Measurements from ENCODE around the gene CCDC70.

Gene CCDC70

DNA sequence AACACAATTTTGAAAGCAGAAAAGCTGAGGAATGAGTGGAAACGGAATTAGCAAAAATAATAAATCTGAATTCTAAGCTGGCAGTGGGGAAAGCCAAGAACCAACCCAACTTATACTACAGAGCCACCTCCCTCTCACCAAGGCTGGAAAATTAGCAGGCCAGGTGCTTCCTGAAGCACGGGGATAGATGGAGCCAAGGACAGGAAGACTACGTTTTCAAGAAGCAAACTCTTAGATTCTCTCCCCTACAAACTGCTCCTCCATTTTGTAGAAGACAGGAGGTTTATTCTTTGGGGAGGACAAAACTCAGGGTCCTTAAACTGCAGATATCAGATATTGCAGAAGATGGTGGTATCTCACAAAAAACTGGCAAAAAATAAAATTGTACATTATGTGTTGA is 8.8 kb downstream of the CCDC70 start:
- Mint-ChIP-seq H3K9me3 (no peaks in the 10 kb centered on the region), H3K36me3 (no peaks in the 10 kb centered on the region)

GRCh38 chr13:51873117-51873798 is 11.5 kb downstream of the CCDC70 start:
- H3K27ac Mint-ChIP-seq, result no peak overlapping the region

More for the DNA sequence above, 8.8 kb downstream of the CCDC70 start:
- Mint-ChIP-seq H3K27me3 (peaks cover 3% of the 10 kb centered on the region), H3K4me1 (no peaks in the 10 kb centered on the region), H3K4me3 (no peak overlapping the region), H3K27ac (no peak overlapping the region)

DNA sequence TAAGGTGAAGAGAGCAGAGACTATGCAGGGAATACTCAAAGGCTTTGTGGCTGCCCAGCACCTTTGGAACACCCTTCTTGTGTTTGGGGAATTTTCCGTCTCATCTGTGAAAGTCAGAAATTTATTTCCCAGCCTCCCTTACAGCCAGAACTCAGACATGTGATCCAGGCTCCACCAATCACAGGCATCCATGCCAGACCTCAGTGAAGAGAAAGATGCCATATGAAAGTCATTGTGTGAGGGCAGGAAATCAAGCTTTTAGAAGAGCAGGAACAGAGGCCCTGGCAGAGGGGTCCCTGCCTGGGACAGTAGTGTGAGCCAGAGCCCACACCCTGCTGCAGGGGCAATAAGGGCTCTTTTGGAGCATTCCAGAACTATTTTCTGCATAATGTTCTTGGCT is 12.1 kb downstream of the CCDC70 start:
- Mint-ChIP-seq H3K4me3 (no peak overlapping the region), H3K9me3 (no peaks in the 10 kb centered on the region), H3K4me1 (no peaks in the 10 kb centered on the region), H3K27me3 (peaks cover 3% of the 10 kb centered on the region), H3K27ac (no peak overlapping the region), H3K36me3 (no peaks in the 10 kb centered on the region)

More at GRCh38 chr13:51873117-51873798, 11.5 kb downstream of the CCDC70 start:
- Mint-ChIP-seq H3K4me1 (no peaks in the 10 kb centered on the region), H3K36me3 (no peaks in the 10 kb centered on the region), H3K4me3 (no peak overlapping the region), H3K9me3 (no peaks in the 10 kb centered on the region), H3K27me3 (peaks cover 3% of the 10 kb centered on the region)

GRCh38 chr13:51874651-51875050 is 12.9 kb downstream of the CCDC70 start:
- Mint-ChIP-seq H3K27me3 (no peaks in the 10 kb centered on the region), H3K4me1 (peaks cover 6% of the 10 kb centered on the region), H3K27ac (no peak overlapping the region), H3K36me3 (no peaks in the 10 kb centered on the region), H3K9me3 (no peaks in the 10 kb centered on the region), H3K4me3 (no peak overlapping the region)

GRCh38 chr13:51879133-51879532 is 17.4 kb downstream of the CCDC70 start:
- H3K27ac Mint-ChIP-seq, result no peak overlapping the region
- peaks cover 1% of the 10 kb centered on the region for H3K27me3 Mint-ChIP-seq
- peaks cover 5% of the 10 kb centered on the region for H3K9me3 Mint-ChIP-seq

GRCh38 chr13:51881296-51881695 is 19.5 kb downstream of the CCDC70 start:
- peaks cover 10% of the 10 kb centered on the region for H3K4me1 Mint-ChIP-seq
- H3K4me3 Mint-ChIP-seq, result no peak overlapping the region
- peaks cover 5% of the 10 kb centered on the region for H3K9me3 Mint-ChIP-seq
- peaks cover 1% of the 10 kb centered on the region for H3K36me3 Mint-ChIP-seq
- no peak overlapping the region for H3K27ac Mint-ChIP-seq
- H3K27me3 Mint-ChIP-seq, result peaks cover 1% of the 10 kb centered on the region

More at GRCh38 chr13:51879133-51879532, 17.4 kb downstream of the CCDC70 start:
- H3K36me3 Mint-ChIP-seq, result peaks cover 1% of the 10 kb centered on the region
- peaks cover 10% of the 10 kb centered on the region for H3K4me1 Mint-ChIP-seq
- H3K4me3 Mint-ChIP-seq, result no peak overlapping the region

DNA sequence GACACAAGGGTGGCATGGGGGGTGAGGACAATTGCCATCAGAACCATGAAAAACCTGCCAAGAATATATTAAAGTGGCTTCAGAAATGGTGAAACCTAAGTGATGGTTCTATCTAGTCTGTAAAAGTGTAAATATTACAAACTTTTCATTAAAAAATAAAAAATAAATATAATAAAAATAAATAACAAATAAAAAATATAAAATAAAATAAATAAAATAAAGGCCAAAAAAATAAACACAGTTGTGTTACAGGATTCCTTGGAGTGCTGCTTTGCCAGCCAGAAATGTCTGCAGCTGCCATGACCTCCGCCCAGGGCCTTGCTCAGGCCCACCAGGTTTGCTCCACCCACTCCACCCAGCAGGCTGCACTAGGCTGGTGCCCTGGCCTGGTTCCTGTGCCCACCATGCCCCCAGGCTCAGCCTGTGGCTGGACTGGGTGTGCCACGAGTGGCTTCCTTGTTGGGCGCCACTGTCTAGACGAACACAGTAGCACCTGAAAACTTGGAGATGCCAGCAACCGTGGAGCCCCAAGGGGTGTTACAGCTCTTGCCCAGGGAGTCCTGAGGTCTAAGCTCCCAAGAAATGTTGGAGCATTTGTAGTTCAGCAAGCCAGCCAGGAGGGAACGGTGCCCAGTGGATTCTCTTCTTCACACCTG is 20.9 kb downstream of the CCDC70 start:
- peaks cover 1% of the 10 kb centered on the region for H3K27me3 Mint-ChIP-seq
- peaks cover 5% of the 10 kb centered on the region for H3K9me3 Mint-ChIP-seq
- no peak overlapping the region for H3K4me3 Mint-ChIP-seq
- peaks cover 10% of the 10 kb centered on the region for H3K4me1 Mint-ChIP-seq
- no peak overlapping the region for H3K27ac Mint-ChIP-seq
- H3K36me3 Mint-ChIP-seq, result peaks cover 1% of the 10 kb centered on the region

DNA sequence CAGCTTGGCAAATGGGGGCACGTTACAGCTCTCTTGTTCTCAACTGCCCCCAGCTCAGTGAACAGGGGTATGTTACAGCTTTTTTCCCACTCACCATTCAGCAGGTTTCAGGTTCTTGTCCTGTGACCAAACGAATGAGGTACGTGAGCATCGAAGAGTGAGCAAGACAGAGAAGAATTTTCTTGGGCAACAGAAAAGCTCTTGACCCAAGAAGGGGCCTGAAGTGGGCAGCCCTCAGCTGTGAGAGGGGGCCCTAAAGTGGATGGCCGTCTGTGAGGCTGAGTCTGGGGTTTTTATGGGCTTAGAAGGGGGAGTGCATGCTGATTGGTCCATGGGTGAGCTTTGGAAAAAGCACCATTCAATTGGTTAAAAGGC is 21.4 kb downstream of the CCDC70 start:
- no peak overlapping the region for H3K4me3 Mint-ChIP-seq
- peaks cover 1% of the 10 kb centered on the region for H3K27me3 Mint-ChIP-seq
- peaks cover 1% of the 10 kb centered on the region for H3K36me3 Mint-ChIP-seq
- H3K4me1 Mint-ChIP-seq, result peaks cover 10% of the 10 kb centered on the region
- H3K27ac Mint-ChIP-seq, result no peak overlapping the region
- peaks cover 5% of the 10 kb centered on the region for H3K9me3 Mint-ChIP-seq

GRCh38 chr13:51885651-51886050 is 23.9 kb downstream of the CCDC70 start:
- no peak overlapping the region for H3K4me3 Mint-ChIP-seq
- peaks cover 1% of the 10 kb centered on the region for H3K36me3 Mint-ChIP-seq
- peaks cover 5% of the 10 kb centered on the region for H3K9me3 Mint-ChIP-seq
- no peak overlapping the region for H3K27ac Mint-ChIP-seq
- H3K4me1 Mint-ChIP-seq, result no peaks in the 10 kb centered on the region
- peaks cover 3% of the 10 kb centered on the region for H3K27me3 Mint-ChIP-seq

DNA sequence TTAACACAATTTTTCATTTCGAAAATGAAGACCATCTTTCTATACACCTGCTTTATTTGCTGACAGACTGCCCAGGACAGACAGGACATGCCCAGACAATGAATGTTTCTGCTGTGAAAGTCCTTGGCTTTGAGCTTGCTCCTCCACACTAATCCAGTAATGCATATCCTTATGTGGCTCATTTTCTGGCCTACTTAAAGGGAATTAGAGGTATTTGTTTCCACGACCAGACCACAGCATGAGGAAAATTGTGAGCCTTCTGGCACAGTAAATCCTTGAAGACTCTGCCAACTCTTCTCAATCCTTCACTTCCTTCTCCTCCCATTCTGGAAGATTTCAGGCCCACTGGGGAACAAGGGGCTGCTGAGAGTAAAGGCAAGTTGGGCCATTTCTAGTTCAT is 25.7 kb downstream of the CCDC70 start:
- Mint-ChIP-seq H3K36me3 (peaks cover 1% of the 10 kb centered on the region), H3K4me3 (no peak overlapping the region), H3K9me3 (peaks cover 5% of the 10 kb centered on the region), H3K27me3 (peaks cover 3% of the 10 kb centered on the region), H3K4me1 (no peaks in the 10 kb centered on the region), H3K27ac (no peak overlapping the region)

GRCh38 chr13:51892657-51893056 is 30.9 kb downstream of the CCDC70 start:
- Mint-ChIP-seq H3K4me1 (peaks cover 7% of the 10 kb centered on the region), H3K27ac (no peak overlapping the region), H3K36me3 (no peaks in the 10 kb centered on the region), H3K4me3 (no peak overlapping the region), H3K27me3 (peaks cover 2% of the 10 kb centered on the region), H3K9me3 (no peaks in the 10 kb centered on the region)

GRCh38 chr13:51894239-51894638 is 32.5 kb downstream of the CCDC70 start:
- H3K9me3 Mint-ChIP-seq, result no peaks in the 10 kb centered on the region

DNA sequence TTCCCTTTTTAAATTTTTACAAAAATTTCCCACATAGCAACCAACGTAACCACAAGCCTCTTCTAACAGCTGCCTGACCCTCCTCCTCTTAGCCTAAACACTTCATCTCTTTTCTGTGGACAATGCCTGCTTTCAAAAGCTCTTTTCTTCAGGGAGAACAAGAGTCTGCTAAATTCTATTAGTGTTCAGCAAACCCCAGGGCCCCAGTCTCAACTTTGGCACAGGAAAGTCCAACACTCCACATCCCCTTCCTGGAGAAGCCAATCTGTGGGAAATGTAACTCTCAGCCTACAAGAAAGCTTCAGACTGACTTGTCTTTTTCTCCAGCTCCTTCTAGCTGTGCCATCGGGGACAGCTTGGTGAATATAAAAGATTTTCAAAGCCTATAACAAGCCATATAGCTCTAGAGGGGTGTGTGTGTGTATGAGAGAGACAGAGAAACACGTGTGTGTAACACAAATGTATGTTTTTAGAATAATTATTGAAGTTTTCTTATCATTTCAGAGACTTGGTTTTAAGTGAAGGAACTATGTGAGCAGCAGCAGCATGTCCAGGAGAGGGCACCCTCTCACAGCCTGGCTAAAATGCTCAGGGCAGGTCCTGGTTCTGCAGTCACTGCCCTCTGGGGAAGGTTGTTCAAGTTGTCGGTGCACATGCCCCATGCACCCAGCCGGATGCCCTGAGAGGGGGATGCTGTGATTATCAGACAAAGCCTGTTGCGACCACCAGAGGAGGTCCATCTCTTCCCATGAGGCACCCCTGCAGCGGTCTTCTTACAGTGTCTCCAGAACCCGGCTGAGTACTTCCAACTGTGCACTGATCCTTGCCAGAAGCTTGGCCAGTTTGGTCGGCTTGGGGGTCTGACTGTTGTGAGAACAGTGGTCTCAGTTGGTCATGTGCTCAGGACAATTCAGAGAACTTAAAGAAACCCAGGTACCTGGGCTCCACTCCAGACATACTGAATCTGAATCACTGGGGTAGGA is 34.4 kb downstream of the CCDC70 start:
- no peaks in the 10 kb centered on the region for H3K36me3 Mint-ChIP-seq
- no peaks in the 10 kb centered on the region for H3K27me3 Mint-ChIP-seq
- H3K4me3 Mint-ChIP-seq, result no peak overlapping the region
- H3K27ac Mint-ChIP-seq, result no peak overlapping the region
- peaks cover 7% of the 10 kb centered on the region for H3K4me1 Mint-ChIP-seq
- no peaks in the 10 kb centered on the region for H3K9me3 Mint-ChIP-seq

More at GRCh38 chr13:51894239-51894638, 32.5 kb downstream of the CCDC70 start:
- Mint-ChIP-seq H3K36me3 (no peaks in the 10 kb centered on the region), H3K4me3 (no peak overlapping the region), H3K27me3 (peaks cover 2% of the 10 kb centered on the region), H3K4me1 (peaks cover 7% of the 10 kb centered on the region), H3K27ac (no peak overlapping the region)

GRCh38 chr13:51900471-51900870 is 38.7 kb downstream of the CCDC70 start:
- Mint-ChIP-seq H3K27me3 (no peaks in the 10 kb centered on the region), H3K27ac (no peak overlapping the region), H3K36me3 (no peaks in the 10 kb centered on the region), H3K9me3 (no peaks in the 10 kb centered on the region), H3K4me3 (no peak overlapping the region), H3K4me1 (peaks cover 12% of the 10 kb centered on the region)

GRCh38 chr13:51902776-51903175 is 41.0 kb downstream of the CCDC70 start:
- H3K36me3 Mint-ChIP-seq, result no peaks in the 10 kb centered on the region
- H3K4me1 Mint-ChIP-seq, result peaks cover 15% of the 10 kb centered on the region
- no peaks in the 10 kb centered on the region for H3K9me3 Mint-ChIP-seq

More at GRCh38 chr13:51902776-51903175, 41.0 kb downstream of the CCDC70 start:
- no peaks in the 10 kb centered on the region for H3K27me3 Mint-ChIP-seq
- H3K27ac Mint-ChIP-seq, result no peak overlapping the region
- no peak overlapping the region for H3K4me3 Mint-ChIP-seq

All from activated naive CD4-positive, alpha-beta T cell treated with anti-CD3 and anti-CD28 coated beads, Interleukin-2, amount 50 U/mL, for 24 hours (primary cell).